Spinal cord (tissue), 10 donors: ENCODE measurements around the gene PALM2AKAP2. TPM values are rescaled to one million over a fixed set of nuclear protein-coding genes. Genes with fewer than 3 reads are reported as not detected.
"Not testable (repeated sequence)": the region's sequence is repeated elsewhere in the genome, so short reads cannot be mapped to it uniquely, and the experiment has no call there.

Experiments used
- DNase-seq, 6 donors: peaks; one replicate each; pipeline versions ENCODE4 v3.0.0 to v3.0.0-alpha.2; 2013 to 2015; ENCODE audit warnings: low spot score in 6 of 6, low read depth in 4 of 6
- H3K27ac ChIP-seq: one replicate; pipeline ENCODE4 v1.5.1; 2013; ENCODE audit warnings: low read depth, low read length, control low read depth
- H3K27me3 ChIP-seq: one replicate; pipeline ENCODE4 v1.6.1; 2013; ENCODE audit warnings: low read length; ENCODE audit not compliant: control insufficient read depth, insufficient read depth
- H3K36me3 ChIP-seq: one replicate; pipeline ENCODE4 v1.6.1; 2013; ENCODE audit warnings: low read length; ENCODE audit not compliant: control insufficient read depth, insufficient read depth
- H3K4me1 ChIP-seq: one replicate; pipeline ENCODE4 v1.6.1; 2013; ENCODE audit warnings: low read length; ENCODE audit not compliant: control insufficient read depth, insufficient read depth
- H3K4me3 ChIP-seq: one replicate; pipeline ENCODE4 v1.5.1; 2013; ENCODE audit warnings: low read depth, low read length, control low read depth
- H3K9me3 ChIP-seq: one replicate; pipeline ENCODE4 v1.6.1; 2013; ENCODE audit warnings: low read length; ENCODE audit not compliant: control insufficient read depth, insufficient read depth
- WGBS: methylation state at CpG from one replicate; pipeline ENCODE4 v1.1.5; 2013; ENCODE audit warnings: missing lambda C conversion rate; ENCODE audit not compliant: insufficient coverage; 5-methylcytosine and 5-hydroxymethylcytosine counted together
- polyA plus RNA-seq, 2 donors: library from polyadenylated mRNA; unstranded; fragments of 120-200 nt; gene quantifications; one replicate each; pipeline ENCODE4 v1.2.1, GENCODE V29; 2013; ENCODE audit not compliant: insufficient read length in 2 of 2
- total RNA-seq, 2 donors: library from RNA; depleted of rRNA in 1 of 2; stranded (reverse); fragments of 120-200 nt in 1 of 2; fragments of >200 nt in 1 of 2; gene quantifications; one replicate each; pipeline versions ENCODE4 v1.2.3 to v1.2.4, GENCODE V29; 2013 to 2014
- donor health status: healthy.

The PALM2AKAP2 gene
- total and polyA plus RNA-seq, 4 donors: 6.7 to 16.3 (median 9.0) TPM

- Histone ChIP-seq H3K27me3 (no peaks in the 10 kb centered on the region), H3K4me1 (peaks cover 5% of the 10 kb centered on the region), H3K4me3 (no peak overlapping the region), H3K36me3 (no peaks in the 10 kb centered on the region), H3K27ac (no peak overlapping the region), H3K9me3 (peaks cover 1% of the 10 kb centered on the region)
- DNase-seq: no peak
- WGBS: 89% methylated on average over 1 of the region's 1 CpG
Observed at GRCh38 chr9:109812818-109813281, 32.9 kb downstream of the PALM2AKAP2 start.

GRCh38 chr9:109813303-109813702 lies 33.3 kb downstream of the PALM2AKAP2 start:
- DNase-seq: no peak
- H3K27me3 ChIP-seq: no peaks in the 10 kb centered on the region
- H3K4me1 ChIP-seq: peaks cover 5% of the 10 kb centered on the region
- WGBS: no CpG with 5 or more reads among the region's 4 CpGs
- H3K36me3 ChIP-seq: no peaks in the 10 kb centered on the region
- no peak overlapping the region for H3K27ac ChIP-seq
- no peak overlapping the region for H3K4me3 ChIP-seq
- peaks cover 1% of the 10 kb centered on the region for H3K9me3 ChIP-seq

GRCh38 chr9:109813829-109814228 lies 33.8 kb downstream of the PALM2AKAP2 start:
- DNase-seq: no peak
- Histone ChIP-seq H3K4me1 (peaks cover 5% of the 10 kb centered on the region), H3K9me3 (no peaks in the 10 kb centered on the region), H3K4me3 (no peak overlapping the region), H3K36me3 (no peaks in the 10 kb centered on the region), H3K27me3 (no peaks in the 10 kb centered on the region), H3K27ac (no peak overlapping the region)
- 81% methylated on average over 5 of the region's 6 CpGs for WGBS

- Histone ChIP-seq H3K4me1 (peaks cover 5% of the 10 kb centered on the region), H3K27me3 (no peaks in the 10 kb centered on the region), H3K4me3 (no peak overlapping the region), H3K27ac (no peak overlapping the region), H3K9me3 (no peaks in the 10 kb centered on the region), H3K36me3 (no peaks in the 10 kb centered on the region)
- DNase-seq: no peak
Observed at GRCh38 chr9:109815366-109815947, 35.5 kb downstream of the PALM2AKAP2 start.

GRCh38 chr9:109816490-109816889 lies 36.5 kb downstream of the PALM2AKAP2 start:
- Histone ChIP-seq H3K36me3 (no peaks in the 10 kb centered on the region), H3K4me1 (peaks cover 5% of the 10 kb centered on the region), H3K27me3 (no peaks in the 10 kb centered on the region), H3K9me3 (no peaks in the 10 kb centered on the region), H3K27ac (no peak overlapping the region), H3K4me3 (no peak overlapping the region)
- WGBS: 83% methylated on average over 4 of the region's 4 CpGs
- DNase-seq: peak in 1 of 6 donors; percentile 40

GRCh38 chr9:109817146-109817845 lies 37.3 kb downstream of the PALM2AKAP2 start:
- no peaks in the 10 kb centered on the region for H3K27me3 ChIP-seq
- peak in 2 of 6 donors; percentile 34 to 49 for DNase-seq
- no peaks in the 10 kb centered on the region for H3K9me3 ChIP-seq
- no peak overlapping the region for H3K27ac ChIP-seq
- H3K4me3 ChIP-seq: no peak overlapping the region
- peaks cover 1% of the 10 kb centered on the region for H3K4me1 ChIP-seq
- WGBS: 67% methylated on average over 1 of the region's 6 CpGs
- H3K36me3 ChIP-seq: no peaks in the 10 kb centered on the region

- no peaks in the 10 kb centered on the region for H3K9me3 ChIP-seq
- 0% methylated on average over 2 of the region's 9 CpGs for WGBS
- no peaks in the 10 kb centered on the region for H3K36me3 ChIP-seq
- no peaks in the 10 kb centered on the region for H3K4me1 ChIP-seq
- peak; percentile 66 to 95 (median 77) for DNase-seq
- H3K4me3 ChIP-seq: no peak overlapping the region
- peak overlapping the region; percentile 30 for H3K27ac ChIP-seq
- H3K27me3 ChIP-seq: no peaks in the 10 kb centered on the region
Observed at GRCh38 chr9:109817846-109818472, 38.0 kb downstream of the PALM2AKAP2 start.

- Histone ChIP-seq H3K4me1 (no peaks in the 10 kb centered on the region), H3K36me3 (no peaks in the 10 kb centered on the region), H3K4me3 (no peak overlapping the region), H3K27ac (no peak overlapping the region), H3K9me3 (no peaks in the 10 kb centered on the region), H3K27me3 (no peaks in the 10 kb centered on the region)
- no CpG with 5 or more reads among the region's 1 CpG for WGBS
- DNase-seq: no peak
Observed at GRCh38 chr9:109821711-109822110, 41.7 kb downstream of the PALM2AKAP2 start.

GRCh38 chr9:109825383-109825782 lies 45.4 kb downstream of the PALM2AKAP2 start:
- WGBS: no CpG with 5 or more reads among the region's 2 CpGs

More at GRCh38 chr9:109825383-109825782, 45.4 kb downstream of the PALM2AKAP2 start:
- not testable (repeated sequence) for H3K4me1 ChIP-seq, H3K9me3 ChIP-seq, DNase-seq, H3K4me3 ChIP-seq, H3K27me3 ChIP-seq, H3K27ac ChIP-seq, H3K36me3 ChIP-seq
